LHCN-M2 (cell line): ENCODE measurements around the gene HBS1L. TPM values are rescaled to one million over a fixed set of nuclear protein-coding genes. Genes with fewer than 3 reads are reported as not detected.
A peak's percentile ranks its signal among the peaks of the same experiment; 100 is the strongest.
"Not testable (repeated sequence)": the region's sequence is repeated elsewhere in the genome, so short reads cannot be mapped to it uniquely, and the experiment has no call there.

Experiments used
- DNase-seq: peaks from one replicate; pipeline ENCODE4 v3.0.0-alpha.2; 2012; ENCODE audit warnings: low read depth
- total RNA-seq: library from RNA; depleted of rRNA; stranded (reverse); fragments of >200 nt; gene quantifications from 2 replicates; pipeline ENCODE4 v1.2.3, GENCODE V29; 2014

HBS1L gene
- total RNA-seq, 1 experiment from 2014 or later: 125 TPM

DNA sequence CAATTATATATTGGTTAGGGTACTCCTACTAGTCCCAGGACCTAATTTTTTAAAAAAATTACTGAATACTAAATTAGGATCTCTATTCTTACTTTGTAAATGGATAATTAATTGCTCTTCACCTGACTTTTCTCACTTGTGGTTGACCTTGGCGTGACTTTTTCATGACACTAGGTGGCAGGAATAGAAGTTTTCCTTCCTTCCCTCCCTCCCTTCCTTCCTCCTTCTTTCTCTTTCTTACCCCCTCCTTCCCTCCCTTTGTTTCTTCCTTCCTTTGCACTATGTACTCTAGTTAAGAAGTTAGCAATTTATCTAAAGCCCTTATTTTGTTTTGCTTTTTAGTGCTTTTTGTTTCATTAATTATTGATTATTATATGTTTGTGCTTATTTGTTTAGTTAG lies 20.4 kb upstream of the HBS1L start:
- no peak for DNase-seq

- DNase-seq: no peak
These were observed 19.3 kb upstream of the HBS1L start for GRCh38 chr6:135073756-135074393.

DNA sequence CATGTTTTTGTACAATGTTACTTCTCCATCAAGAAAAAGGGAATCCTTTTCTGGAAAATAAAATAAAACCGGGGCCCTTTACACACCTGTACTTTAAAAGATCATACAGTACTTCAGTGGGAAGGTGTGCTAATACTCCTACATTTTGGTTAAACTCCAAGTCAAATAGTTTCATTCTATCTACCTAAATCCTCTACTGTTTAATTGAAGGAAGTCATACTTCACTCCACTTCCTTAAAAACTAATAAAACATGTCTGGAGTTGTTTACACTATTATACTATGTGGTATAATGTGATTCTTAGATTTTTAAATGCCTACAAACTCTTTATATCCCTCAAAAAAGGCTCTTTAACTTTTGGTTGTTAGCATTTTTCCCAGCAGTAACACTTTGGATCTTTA lies 18.6 kb upstream of the HBS1L start:
- DNase-seq: no peak

DNA sequence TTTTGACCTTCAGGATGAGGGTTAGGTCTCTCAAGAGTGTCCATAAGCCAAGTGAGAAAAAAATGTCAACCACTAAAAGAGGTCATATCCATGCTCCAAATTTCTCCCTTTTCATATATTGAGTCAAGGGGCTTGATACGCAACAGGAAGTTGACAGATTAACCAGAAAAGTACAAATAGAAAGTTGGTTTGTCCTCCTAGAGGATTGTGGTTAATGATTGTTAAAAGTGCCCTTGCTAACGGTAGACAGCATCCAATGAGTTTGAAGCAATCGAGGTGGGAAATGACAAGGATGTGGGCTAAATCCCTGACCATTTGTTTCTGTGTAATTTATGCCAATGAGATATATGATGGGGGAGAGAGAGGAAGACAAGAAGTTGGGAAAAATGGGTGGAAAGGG lies 18.1 kb upstream of the HBS1L start:
- DNase-seq: no peak

GRCh38 chr6:135071541-135071940 lies 16.9 kb upstream of the HBS1L start:
- DNase-seq: no peak

DNA sequence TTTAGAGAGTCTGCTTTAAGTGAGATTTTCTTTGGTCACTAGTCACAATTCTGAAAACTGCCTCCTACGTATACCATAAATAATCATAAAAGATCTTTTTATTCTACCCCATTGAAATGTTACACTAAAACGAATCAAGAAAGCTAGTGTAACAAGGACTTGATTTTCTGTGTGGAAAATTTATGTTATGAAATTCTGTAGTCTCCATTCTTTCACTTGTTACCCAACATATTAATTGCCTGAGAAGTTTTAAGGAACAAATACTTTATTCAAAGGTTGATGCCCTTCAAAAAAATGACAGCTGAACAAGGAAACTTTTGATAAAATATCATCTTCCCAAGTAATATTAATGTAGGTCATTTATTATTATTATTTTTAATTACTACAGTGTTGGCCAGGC lies 13.3 kb upstream of the HBS1L start:
- no peak for DNase-seq

GRCh38 chr6:135066806-135067205 lies 12.2 kb upstream of the HBS1L start:
- no peak for DNase-seq

DNA sequence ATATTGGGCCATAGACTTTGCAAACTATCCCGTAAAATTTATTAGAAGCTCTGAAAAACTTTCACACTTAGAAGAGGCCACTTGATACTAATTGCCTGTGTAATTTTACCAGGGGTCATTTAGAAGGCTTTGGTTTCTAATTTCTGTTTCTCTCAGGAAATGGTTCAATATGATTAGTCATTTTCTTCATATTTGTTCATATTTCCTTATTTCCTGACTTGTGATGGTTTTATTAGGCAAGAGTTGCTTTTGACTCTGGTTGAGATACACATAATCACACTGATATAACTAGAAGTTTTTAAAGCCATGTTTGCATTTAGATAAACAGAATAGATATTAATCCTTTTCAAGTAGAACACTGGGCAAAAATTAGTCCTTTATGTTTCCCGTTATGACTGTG lies 11.8 kb upstream of the HBS1L start:
- peak; percentile 15 for DNase-seq

- no peak for DNase-seq
These were observed 10.0 kb upstream of the HBS1L start for GRCh38 chr6:135064586-135064985.

DNA sequence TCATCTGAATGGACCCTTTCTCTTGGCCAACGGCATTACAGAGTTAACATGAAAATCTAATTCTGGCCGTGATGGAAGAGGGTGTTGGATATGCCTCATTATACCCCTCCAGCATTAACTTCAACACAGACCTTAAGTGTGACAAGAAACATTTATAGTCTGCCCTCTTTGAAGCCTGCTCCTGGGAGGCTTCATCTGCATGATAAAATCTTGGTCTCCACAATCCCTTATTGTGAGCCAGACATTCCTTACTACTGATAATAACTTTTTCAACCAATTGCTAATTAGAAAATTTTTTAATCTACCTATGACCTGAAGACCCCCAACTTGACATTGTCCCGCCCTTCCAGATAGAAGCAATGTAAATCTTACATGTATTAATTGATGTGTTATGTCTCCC lies 9.3 kb upstream of the HBS1L start:
- no peak for DNase-seq

- DNase-seq: no peak
These were observed 8.1 kb upstream of the HBS1L start for GRCh38 chr6:135062735-135063134.

- no peak for DNase-seq
These were observed 5.5 kb upstream of the HBS1L start for GRCh38 chr6:135060076-135060475.

DNA sequence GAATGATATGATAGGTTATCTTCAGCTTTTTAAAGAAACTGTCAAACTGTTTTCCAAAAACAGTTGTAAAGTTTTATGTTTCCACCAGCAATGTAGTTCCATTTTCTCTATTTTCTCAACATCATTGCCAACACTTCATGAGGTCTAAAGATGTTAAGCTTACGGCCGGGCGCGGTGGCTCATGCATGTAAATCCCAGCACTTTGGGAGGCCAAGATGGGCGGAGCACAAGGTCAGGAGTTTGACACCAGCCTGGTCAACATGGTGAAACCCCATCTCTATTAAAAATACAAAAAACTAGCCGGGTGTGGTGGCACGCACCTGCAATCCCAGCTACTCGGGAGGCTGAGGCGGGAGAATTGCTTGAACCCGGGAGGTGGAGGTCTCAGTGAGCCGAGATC lies 3.7 kb upstream of the HBS1L start:
- DNase-seq: not testable (repeated sequence)

DNA sequence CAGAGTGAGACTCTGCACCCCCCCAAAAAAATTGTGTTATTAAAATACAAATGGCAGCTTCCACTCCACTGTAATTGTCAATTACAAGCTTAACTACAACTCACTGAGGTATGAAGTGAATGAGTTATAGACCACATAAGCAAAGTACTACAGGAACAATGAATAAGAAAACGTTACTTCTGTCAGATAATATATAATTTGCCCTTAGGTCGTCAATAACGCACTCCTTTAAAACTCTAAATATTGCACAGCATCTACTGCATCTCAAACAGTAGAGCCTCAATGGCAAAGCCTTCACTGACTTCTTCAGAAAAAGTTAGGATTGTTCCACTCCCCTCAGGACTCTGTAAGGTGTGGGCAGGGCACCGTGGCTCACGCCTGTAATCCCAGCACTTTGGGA lies 2.0 kb upstream of the HBS1L start:
- no peak for DNase-seq

GRCh38 chr6:135054226-135054568 lies 425 bp downstream of the HBS1L start:
- DNase-seq: no peak

- no peak for DNase-seq
These were observed 1.2 kb downstream of the HBS1L start for GRCh38 chr6:135053406-135053805.

DNA sequence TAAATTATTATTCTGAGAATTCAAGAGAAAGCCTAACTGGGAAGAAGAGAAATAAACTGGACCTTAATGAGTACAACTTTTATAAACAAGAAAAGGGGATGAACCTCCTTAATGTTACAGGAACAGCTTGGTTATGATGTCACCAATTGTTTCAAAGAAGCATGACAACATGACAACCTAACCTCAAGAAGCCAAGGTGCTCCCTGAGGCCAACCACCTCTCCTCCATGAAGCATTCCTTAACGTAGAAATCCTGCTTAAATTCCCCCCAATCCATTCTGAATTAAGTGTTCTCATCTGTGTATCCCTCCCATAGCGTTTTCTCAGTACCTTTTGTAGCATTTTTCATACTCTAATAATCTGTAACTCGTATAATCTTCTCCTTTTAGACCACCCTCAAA lies 1.7 kb downstream of the HBS1L start:
- no peak for DNase-seq

DNA sequence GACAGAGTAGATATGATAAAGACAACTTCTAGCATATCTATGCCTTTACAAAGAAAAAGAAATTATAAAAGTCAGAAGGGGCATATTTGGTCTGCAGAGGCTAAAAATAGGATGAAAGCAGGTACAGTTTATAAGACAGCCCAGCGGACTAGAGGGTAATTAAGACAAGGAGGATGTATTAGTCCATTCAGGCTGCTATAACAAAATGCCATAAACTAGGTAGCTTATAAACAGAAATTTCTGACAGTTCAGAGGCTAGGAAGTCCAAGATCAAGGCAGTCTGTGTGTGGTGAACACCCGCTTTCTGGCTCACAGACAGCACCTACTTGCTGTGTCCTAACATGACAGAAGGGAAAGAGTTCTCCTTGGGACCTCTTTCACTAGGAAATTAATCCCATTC lies 5.7 kb downstream of the HBS1L start:
- DNase-seq: no peak

DNA sequence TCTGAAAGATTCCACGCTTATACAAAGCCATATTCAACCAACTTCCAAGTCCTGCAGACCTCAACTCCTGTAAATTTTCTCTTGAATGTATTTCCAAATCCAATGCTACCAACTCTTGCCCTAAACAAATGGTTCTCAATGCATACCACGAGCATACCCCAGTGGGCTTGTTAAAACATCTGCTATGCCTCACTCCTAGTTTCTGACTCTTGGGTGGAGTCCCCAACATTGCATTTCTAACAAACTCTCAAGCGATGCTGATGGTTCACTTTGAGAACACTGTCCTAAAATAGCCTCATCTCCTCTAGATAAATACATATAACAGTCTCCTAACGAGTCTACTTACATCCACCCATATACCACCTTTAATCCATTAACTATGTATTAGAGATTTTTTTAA lies 7.3 kb downstream of the HBS1L start:
- DNase-seq: no peak

DNA sequence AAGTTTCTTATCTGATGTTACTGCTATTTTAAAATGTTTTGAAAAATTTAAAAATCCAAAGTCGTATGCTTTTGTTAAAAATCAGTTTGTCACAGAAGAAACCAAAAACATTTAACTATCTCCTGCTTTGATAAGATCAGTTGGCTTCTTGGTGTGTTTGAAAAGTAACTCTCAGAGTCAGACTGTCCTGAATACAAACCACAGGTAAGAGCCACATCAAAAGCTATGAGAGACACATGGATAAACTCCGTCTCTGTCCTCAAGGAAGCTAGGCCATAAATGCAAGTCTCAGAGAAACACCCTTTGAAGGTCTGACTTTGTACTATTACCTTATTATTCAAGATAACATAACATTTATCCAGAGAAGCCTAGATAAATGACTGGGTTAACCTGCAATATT lies 7.7 kb downstream of the HBS1L start:
- DNase-seq: no peak

GRCh38 chr6:135044639-135045038 lies 10.0 kb downstream of the HBS1L start:
- no peak for DNase-seq

- DNase-seq: no peak
These were observed 10.8 kb downstream of the HBS1L start for GRCh38 chr6:135043846-135044245.

DNA sequence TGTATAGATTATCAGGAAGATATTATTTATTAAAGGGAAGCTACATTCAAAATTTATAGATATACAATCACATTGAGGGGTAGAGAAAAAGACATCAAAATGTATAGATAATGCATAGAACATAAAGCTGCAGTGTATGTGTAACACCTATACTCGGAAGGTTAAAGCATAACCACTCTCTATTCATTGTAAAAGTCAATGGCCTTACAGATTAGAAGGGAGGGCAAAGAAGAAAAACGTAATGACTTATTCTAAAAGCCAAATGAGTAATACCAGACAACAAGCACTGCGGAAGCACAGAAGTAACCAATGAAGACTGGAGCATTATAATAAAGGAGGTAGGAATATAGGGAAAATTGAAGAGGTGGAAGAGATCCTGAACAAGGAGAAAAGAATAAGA lies 11.3 kb downstream of the HBS1L start:
- DNase-seq: no peak

DNA sequence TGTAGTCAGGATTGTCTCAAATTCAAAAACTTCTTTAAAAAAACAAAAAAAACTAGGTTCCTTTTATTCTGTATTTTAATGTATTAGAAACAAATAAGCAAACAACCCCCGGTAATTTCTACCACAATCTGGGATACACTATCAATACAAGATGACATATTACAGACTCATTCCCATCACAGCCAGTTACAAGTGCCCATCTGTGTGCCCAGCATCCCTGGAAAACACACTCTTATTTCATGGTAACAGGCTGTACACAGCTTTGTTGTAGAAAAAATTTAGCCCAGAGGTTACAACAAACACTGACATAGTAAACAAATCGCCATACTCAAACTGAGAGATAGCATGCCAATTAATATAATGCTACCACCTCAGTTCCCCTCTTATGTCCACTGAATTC lies 16.3 kb downstream of the HBS1L start:
- DNase-seq: no peak
